ENCODE results near the gene KRT14. TPM values are rescaled to one million over a fixed set of nuclear protein-coding genes. Genes with fewer than 3 reads are reported as not detected.

Gene KRT14
- total RNA-seq, 6 experiments from 2014 or later, result 0.24 TPM; not detected in 5

- intact Hi-C loops (cut with DNase I), result loop anchor here (10.0 kb wide), 1 partner anchor 98 kb away; no protein-coding TSS in a partner anchor
- ATAC-seq, result no peak
- no peak for DNase-seq
- H3K36me3 ChIP-seq, result no peaks in the 10 kb centered on the region
- TF ChIP-seq POLR2A (IDR thresholded peaks at IDR 0.05) (no peak), CTCF (IDR thresholded peaks at IDR 0.05) (no peak)
- H3K4me1 ChIP-seq, result no peaks in the 10 kb centered on the region
- H3K27ac ChIP-seq, result no peak overlapping the region
- H3K9me3 ChIP-seq, result no peaks in the 10 kb centered on the region
- WGBS (ENCODE audit: insufficient coverage, low coverage, low lambda C conversion rate, missing lambda C conversion rate), result 56% methylated on average over 8 of the region's 9 CpGs
- H3K4me3 ChIP-seq, result no peak overlapping the region
- H3K27me3 ChIP-seq, result no peaks in the 10 kb centered on the region
These were observed 29.8 kb downstream of the KRT14 start for GRCh38 chr17:41556931-41557330.

DNA sequence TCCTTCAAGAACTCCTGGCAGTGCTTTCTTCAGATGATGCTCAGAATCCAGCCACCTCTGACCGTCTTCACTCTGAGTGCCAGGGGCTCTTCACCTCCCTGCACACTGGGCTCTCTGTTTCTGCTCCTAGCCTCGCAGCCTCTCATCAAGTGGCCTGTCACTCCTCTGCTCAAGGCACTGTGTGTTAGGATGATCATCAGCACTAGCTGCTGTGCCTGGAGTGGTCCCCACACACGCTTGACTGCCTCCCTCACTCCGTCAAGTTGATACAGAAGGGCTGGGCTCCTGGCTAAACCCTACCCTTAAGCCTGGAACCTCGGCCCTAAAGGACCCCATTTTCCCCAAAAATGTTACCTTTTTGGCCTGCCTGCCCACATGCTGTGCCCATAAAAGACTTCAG lies 30.4 kb downstream of the KRT14 start:
- no peak overlapping the region for H3K4me3 ChIP-seq
- no peak overlapping the region for H3K27ac ChIP-seq
- H3K9me3 ChIP-seq, result no peaks in the 10 kb centered on the region
- WGBS (ENCODE audit: insufficient coverage, low coverage, low lambda C conversion rate, missing lambda C conversion rate), result 25% methylated on average over 5 of the region's 5 CpGs
- DNase-seq (no peak), ATAC-seq (no peak)
- H3K4me1 ChIP-seq, result no peaks in the 10 kb centered on the region
- intact Hi-C loops (cut with DNase I), result loop anchor here (10.0 kb wide), 1 partner anchor 98 kb away; no protein-coding TSS in a partner anchor
- TF ChIP-seq POLR2A (IDR thresholded peaks at IDR 0.05) (no peak), CTCF (IDR thresholded peaks at IDR 0.05) (no peak)
- H3K27me3 ChIP-seq, result no peaks in the 10 kb centered on the region
- H3K36me3 ChIP-seq, result no peaks in the 10 kb centered on the region

GRCh38 chr17:41555105-41555887 lies 31.4 kb downstream of the KRT14 start:
- DNase-seq (no peak), ATAC-seq (no peak)
- TF ChIP-seq POLR2A (IDR thresholded peaks at IDR 0.05) (no peak), CTCF (IDR thresholded peaks at IDR 0.05) (no peak)
- no peak overlapping the region for H3K4me3 ChIP-seq
- WGBS (ENCODE audit: insufficient coverage, low coverage, low lambda C conversion rate, missing lambda C conversion rate), result 51% methylated on average over 5 of the region's 5 CpGs
- H3K36me3 ChIP-seq, result no peaks in the 10 kb centered on the region
- H3K27me3 ChIP-seq, result no peaks in the 10 kb centered on the region
- intact Hi-C loops (cut with DNase I), result loop anchor here (10.0 kb wide), 1 partner anchor 100 kb away; no protein-coding TSS in a partner anchor
- no peaks in the 10 kb centered on the region for H3K4me1 ChIP-seq
- H3K27ac ChIP-seq, result no peak overlapping the region
- no peaks in the 10 kb centered on the region for H3K9me3 ChIP-seq

DNA sequence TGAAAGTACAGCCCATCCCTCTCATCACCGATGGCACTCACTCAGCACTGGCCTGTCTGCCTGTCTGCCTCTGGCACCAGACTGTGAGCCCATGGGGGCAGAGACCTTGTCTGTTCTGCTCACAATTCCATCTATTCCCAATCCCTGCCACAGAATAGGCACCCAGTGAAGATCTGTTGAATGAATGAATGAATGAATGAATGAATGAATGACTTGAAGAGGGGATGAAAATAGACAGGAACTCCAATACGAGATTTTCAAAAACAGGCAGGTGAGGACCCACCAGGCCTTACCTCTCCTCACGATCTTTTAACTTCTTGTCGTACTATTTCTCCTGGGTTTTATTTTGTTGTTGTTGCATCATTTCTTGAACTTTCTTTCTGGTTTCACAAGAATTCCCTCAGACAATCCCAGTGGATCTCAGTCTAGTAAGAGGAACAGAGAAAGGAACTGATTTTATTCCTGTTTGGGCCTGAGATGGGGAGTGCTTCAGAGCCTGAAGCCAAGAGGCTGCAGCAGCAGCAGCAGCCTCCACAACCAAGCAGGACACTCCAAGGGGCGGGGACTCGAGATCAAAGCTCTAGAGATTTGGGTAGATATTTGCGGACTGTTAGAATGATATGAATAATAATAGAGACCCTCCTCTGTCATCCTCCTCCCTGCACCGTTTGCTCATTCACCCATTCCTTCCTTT lies 32.6 kb downstream of the KRT14 start:
- WGBS (ENCODE audit: insufficient coverage, low coverage, low lambda C conversion rate, missing lambda C conversion rate), result 50% methylated on average over 7 of the region's 8 CpGs
- intact Hi-C loops (cut with DNase I), result loop anchor here (10.0 kb wide), 1 partner anchor 101 kb away; no protein-coding TSS in a partner anchor
- DNase-seq, result no peak
- H3K4me3 ChIP-seq, result no peak overlapping the region
- no peaks in the 10 kb centered on the region for H3K27me3 ChIP-seq
- H3K27ac ChIP-seq, result no peak overlapping the region
- TF ChIP-seq CTCF (IDR thresholded peaks at IDR 0.05) (no peak), POLR2A (IDR thresholded peaks at IDR 0.05) (no peak)
- H3K9me3 ChIP-seq, result no peaks in the 10 kb centered on the region
- H3K36me3 ChIP-seq, result no peaks in the 10 kb centered on the region
- H3K4me1 ChIP-seq, result peaks cover 0 to 1% (median under 1%) of the 10 kb centered on the region in 4 donors
- ATAC-seq, result no peak
